Dendritic cell treated with granulocyte-macrophage colony-stimulating factor and Interleukin-4, amounts not matched to agents 40 ng/mL and 50 ng/mL, for 4 days (primary cell): ENCODE measurements around the gene VEZF1.

Source experiments
- H3K27ac Mint-ChIP-seq: one replicate; pipeline ENCODE4 v1.8.0; 2022; ENCODE audit warnings: mild to moderate bottlenecking, mixed read lengths
- H3K27me3 Mint-ChIP-seq: one replicate; pipeline ENCODE4 v1.8.0; 2022; ENCODE audit warnings: mild to moderate bottlenecking, mixed read lengths
- H3K36me3 Mint-ChIP-seq: one replicate; pipeline ENCODE4 v1.8.0; 2022; ENCODE audit warnings: low read depth, mixed read lengths
- H3K4me1 Mint-ChIP-seq: one replicate; pipeline ENCODE4 v1.8.0; 2022; ENCODE audit warnings: low read depth, mixed read lengths
- H3K4me3 Mint-ChIP-seq: one replicate; pipeline ENCODE4 v1.8.0; 2022; ENCODE audit warnings: mild to moderate bottlenecking, moderate library complexity, mixed read lengths
- H3K9me3 Mint-ChIP-seq: one replicate; pipeline ENCODE4 v1.8.0; 2022; ENCODE audit warnings: mixed read lengths
- intact Hi-C: fragments of 100-400 bp; cut with micrococcal nuclease; formaldehyde crosslinking; loops from one replicate; pipeline ENCODE4 v1.15.0; 2022

VEZF1 gene

DNA sequence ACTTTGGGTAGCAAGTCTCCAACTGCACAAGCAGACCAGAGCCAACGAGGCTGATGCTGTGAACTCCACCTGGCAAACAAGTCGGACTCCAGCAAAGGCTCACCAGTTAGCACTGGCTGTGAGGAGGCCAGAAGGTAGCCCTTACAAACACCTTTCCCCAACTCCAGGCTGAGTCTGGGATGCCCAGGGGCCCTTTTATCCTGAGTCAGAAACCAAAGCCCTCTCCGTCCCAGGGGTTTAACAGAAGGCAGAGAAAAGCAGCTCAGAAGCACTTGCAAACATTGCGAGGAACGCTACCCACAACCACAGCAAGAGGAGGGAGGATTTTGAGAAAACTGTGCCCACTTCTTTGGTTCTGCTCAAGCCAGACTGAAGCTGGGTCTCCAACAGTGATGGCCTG, 57.8 kb downstream of the VEZF1 start:
- Mint-ChIP-seq H3K4me1 (peaks cover 48% of the 10 kb centered on the region), H3K4me3 (no peak overlapping the region), H3K36me3 (peaks cover 23% of the 10 kb centered on the region), H3K27ac (peak overlapping the region; percentile 72), H3K27me3 (peaks cover 7% of the 10 kb centered on the region), H3K9me3 (no peaks in the 10 kb centered on the region)
- intact Hi-C loops: no loop called here

DNA sequence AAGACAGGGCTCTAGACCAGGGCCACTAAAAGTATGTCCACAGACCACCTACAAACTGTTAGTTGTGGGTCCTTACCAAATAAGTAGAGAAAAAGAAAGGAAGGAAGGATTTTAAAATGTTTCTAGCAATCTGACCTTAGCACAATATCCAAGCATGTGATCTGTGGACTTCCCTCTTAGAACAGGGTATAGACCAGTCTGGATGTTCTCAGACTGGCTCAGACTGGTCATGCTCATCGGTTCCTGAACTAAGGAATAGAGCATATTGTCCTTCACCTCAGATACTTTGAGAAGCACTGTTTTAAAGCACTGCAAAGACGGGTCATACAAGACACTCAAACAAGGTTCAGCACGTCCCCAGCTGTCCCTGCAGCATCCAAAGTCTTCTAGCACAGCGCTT, 58.7 kb downstream of the VEZF1 start:
- Mint-ChIP-seq H3K4me3 (no peak overlapping the region), H3K4me1 (peaks cover 44% of the 10 kb centered on the region), H3K27ac (peak overlapping the region; percentile 72), H3K27me3 (peaks cover 7% of the 10 kb centered on the region), H3K36me3 (peaks cover 30% of the 10 kb centered on the region), H3K9me3 (no peaks in the 10 kb centered on the region)
- intact Hi-C loops: no loop called here

DNA sequence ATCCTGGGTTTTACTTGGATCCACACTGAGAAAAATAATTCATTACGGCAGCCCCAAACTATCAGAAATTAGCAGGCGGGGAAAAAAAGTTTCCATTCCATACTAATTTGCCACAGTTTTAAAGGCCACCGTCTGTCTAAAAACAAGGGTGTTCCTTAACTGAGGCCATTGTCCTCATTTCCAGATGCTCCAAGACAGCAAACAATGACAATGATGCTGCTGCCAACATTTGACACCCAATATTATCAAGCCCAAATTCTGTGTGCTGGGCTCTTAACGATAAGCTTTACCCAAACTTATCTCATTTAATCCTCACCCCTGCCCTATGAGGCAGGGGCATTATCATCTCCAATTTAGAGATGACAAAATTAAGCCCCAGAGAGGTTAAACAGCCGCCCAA, 59.1 kb downstream of the VEZF1 start:
- H3K4me1 Mint-ChIP-seq: peaks cover 44% of the 10 kb centered on the region
- intact Hi-C loops: no loop called here
- H3K36me3 Mint-ChIP-seq: peaks cover 35% of the 10 kb centered on the region
- H3K27ac Mint-ChIP-seq: peak overlapping the region; percentile 72
- H3K27me3 Mint-ChIP-seq: peaks cover 7% of the 10 kb centered on the region
- no peak overlapping the region for H3K4me3 Mint-ChIP-seq
- no peaks in the 10 kb centered on the region for H3K9me3 Mint-ChIP-seq

DNA sequence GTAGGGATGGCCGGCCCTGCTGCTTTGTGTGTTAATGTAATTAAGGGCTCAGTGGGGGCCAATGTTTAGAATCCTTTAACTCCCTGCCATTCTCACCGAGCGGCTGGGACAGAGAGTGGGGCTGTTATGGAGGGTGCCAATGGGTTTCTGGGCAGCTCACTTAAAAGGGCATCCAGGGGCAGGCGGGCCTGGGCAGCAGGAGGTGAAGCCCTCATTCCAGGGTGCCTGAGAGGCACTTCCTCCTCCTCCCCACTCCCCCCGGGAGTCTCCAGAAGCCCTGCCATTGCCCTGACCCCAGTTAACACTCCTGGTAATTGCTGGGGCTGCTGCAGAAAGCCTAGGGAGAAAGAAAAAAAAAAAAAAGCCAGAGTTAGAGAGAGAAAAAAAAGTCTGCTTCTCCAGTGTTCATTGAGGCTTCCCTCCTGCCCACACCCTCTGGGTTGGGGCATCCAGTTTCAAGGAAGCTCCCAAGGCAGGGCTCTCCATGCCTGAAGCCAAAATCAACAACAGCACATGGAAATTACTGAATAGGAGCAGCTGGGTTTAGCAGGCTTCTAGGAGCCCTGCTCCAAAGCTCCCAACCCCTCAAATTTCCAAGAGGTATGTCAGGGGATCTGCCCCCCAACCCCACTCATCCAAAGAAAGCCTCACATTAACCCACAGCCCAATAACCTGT, 60.9 kb downstream of the VEZF1 start:
- peak overlapping the region; percentile 39 for H3K27ac Mint-ChIP-seq

DNA sequence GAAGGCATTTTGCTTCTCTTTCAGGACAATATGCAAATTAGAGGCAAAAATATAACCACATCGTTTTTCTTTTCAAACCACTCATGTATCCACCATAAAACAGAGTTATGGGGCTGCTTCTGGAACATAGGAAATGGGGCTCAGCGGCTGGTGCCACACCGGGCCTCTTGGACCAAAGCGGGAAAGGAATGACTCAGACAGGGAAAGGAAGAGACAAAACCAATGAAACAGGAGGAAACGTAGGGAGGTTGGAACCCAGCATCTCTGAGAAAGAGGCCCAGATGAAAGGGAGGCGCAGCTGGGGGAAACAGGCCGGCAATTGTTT, 61.4 kb downstream of the VEZF1 start:
- intact Hi-C loops: no loop called here
- Mint-ChIP-seq H3K27ac (peak overlapping the region; percentile 39), H3K4me3 (no peak overlapping the region), H3K4me1 (peaks cover 47% of the 10 kb centered on the region), H3K9me3 (no peaks in the 10 kb centered on the region), H3K27me3 (peaks cover 4% of the 10 kb centered on the region), H3K36me3 (peaks cover 34% of the 10 kb centered on the region)

More for the DNA sequence above, 60.9 kb downstream of the VEZF1 start:
- H3K36me3 Mint-ChIP-seq: peaks cover 39% of the 10 kb centered on the region
- H3K4me3 Mint-ChIP-seq: no peak overlapping the region
- peaks cover 7% of the 10 kb centered on the region for H3K27me3 Mint-ChIP-seq
- intact Hi-C loops: no loop called here
- no peaks in the 10 kb centered on the region for H3K9me3 Mint-ChIP-seq
- peaks cover 47% of the 10 kb centered on the region for H3K4me1 Mint-ChIP-seq

DNA sequence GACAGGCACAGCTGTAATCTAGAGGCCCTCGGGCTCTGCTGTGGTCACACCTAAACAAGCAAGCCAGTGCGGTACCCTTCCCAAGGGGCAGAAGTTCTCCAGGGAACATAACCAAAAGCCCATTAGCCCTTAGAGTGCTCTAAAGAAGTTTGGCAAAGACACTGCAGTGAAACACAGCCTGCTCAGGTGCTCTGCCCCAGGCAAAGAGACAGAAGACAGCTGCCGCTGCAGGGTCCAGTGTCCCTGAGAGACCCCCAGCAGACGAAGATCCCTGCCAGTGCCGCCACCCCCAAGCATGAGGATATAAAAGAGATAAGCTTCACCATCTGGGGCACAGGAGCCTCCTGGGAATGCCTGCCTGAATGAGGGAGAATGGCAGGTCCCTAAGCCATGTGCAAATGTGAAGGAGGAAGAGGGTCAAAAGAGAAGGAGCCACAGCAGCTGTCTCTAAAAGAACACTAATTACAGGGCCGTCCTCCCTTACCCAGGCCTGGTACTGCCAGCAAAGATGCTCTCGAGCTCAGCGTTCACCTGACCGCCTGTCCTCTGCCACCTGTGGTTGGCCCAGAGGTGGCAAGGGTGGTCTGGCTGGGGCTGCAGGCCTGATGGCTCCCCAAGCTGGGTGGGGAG, 62.6 kb downstream of the VEZF1 start:
- Mint-ChIP-seq H3K27me3 (no peaks in the 10 kb centered on the region), H3K36me3 (peaks cover 36% of the 10 kb centered on the region), H3K4me1 (peaks cover 40% of the 10 kb centered on the region), H3K4me3 (no peak overlapping the region), H3K9me3 (no peaks in the 10 kb centered on the region), H3K27ac (no peak overlapping the region)
- intact Hi-C loops: no loop called here

DNA sequence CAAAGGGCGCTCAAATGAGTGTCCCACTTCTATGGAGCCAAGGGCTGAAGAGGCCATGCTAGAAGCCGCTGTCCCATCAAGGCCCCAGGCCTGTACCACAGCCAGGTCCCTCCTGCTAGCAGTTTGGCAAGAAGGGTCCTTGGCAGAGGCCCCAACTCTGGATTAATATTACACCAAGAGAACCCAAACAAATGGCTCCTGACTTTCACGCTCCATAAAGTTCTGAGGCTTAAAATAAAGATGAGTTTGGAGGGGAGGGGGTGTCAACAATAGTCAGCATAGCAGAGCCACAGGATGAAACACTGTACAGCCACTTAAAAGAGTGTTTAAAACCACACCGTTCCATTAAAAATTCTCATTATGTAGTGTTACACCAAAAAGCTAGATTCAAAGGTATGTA, 63.4 kb downstream of the VEZF1 start:
- intact Hi-C loops: no loop called here
- no peak overlapping the region for H3K4me3 Mint-ChIP-seq
- no peak overlapping the region for H3K27ac Mint-ChIP-seq
- H3K9me3 Mint-ChIP-seq: no peaks in the 10 kb centered on the region
- H3K27me3 Mint-ChIP-seq: no peaks in the 10 kb centered on the region
- peaks cover 36% of the 10 kb centered on the region for H3K36me3 Mint-ChIP-seq
- peaks cover 34% of the 10 kb centered on the region for H3K4me1 Mint-ChIP-seq
